ENCODE measurements around the gene ASCL4. TPM values are rescaled to one million over a fixed set of nuclear protein-coding genes. Genes with fewer than 3 reads are reported as not detected.

Gene ASCL4
- total RNA-seq, 1 donor from 2014 or later, result not detected

DNA sequence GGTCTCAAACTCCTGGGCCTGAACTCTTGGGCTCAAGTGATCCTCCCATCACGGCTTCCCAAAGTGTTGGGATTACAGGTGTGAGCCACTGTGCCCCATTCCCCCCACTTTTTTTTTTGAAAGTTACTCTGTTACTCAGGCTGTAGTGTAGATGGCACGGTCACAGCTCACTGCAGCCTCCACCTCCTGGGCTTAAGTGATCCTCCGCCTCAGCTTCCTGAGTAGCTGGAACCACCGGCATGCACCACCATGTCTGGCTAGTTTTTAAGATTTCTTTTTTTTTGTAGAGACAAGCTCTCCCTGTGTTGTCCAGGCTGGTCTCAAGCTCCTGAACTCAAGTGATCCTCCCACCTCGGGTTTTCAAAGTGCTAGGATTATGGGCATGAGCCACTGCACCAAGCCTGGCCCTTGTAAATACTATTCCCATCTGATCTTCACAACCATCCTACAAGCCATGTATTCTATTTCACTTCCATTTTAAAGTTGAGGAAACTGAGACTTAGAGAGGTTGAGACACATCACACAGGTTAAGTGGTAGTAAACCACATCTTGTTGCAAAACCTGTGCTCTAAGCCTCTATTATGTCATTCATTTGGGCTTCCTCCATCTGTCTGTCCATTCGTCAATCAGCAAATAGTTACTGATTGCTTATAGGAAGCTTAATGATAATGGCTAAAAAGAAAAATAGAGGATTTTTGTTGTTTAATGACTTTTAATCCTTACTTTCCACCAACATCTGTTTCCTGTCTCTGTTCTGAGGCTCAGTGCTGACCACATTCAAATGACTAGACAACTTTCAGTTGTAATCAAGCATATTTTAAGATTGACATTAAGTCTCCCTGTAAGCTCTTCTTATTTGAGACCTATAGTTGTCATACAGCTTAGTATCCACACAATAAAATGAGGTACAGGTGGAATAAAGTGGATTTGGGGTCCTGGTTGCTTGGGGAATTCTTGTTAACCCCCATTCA, 9.2 kb downstream of the ASCL4 start:
- DNase-seq (ENCODE audit: low spot score), result no peak
- H3K4me1 Mint-ChIP-seq (ENCODE audit: low read depth), result no peaks in the 10 kb centered on the region
- H3K27ac Mint-ChIP-seq (ENCODE audit: unreplicated experiment), result no peak overlapping the region
- peaks cover 39% of the 10 kb centered on the region for H3K27me3 Mint-ChIP-seq (ENCODE audit: low read depth)
- no peaks in the 10 kb centered on the region for H3K36me3 Mint-ChIP-seq (ENCODE audit: low read depth)
- H3K4me3 Mint-ChIP-seq (ENCODE audit: unreplicated experiment), result no peak overlapping the region
- TF ChIP-seq, protein P1, sequence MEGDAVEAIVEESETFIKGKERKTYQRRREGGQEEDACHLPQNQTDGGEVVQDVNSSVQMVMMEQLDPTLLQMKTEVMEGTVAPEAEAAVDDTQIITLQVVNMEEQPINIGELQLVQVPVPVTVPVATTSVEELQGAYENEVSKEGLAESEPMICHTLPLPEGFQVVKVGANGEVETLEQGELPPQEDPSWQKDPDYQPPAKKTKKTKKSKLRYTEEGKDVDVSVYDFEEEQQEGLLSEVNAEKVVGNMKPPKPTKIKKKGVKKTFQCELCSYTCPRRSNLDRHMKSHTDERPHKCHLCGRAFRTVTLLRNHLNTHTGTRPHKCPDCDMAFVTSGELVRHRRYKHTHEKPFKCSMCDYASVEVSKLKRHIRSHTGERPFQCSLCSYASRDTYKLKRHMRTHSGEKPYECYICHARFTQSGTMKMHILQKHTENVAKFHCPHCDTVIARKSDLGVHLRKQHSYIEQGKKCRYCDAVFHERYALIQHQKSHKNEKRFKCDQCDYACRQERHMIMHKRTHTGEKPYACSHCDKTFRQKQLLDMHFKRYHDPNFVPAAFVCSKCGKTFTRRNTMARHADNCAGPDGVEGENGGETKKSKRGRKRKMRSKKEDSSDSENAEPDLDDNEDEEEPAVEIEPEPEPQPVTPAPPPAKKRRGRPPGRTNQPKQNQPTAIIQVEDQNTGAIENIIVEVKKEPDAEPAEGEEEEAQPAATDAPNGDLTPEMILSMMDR (IDR thresholded peaks at IDR 0.05), result no peak
- no peaks in the 10 kb centered on the region for H3K9me3 Mint-ChIP-seq (ENCODE audit: low read depth)

DNA sequence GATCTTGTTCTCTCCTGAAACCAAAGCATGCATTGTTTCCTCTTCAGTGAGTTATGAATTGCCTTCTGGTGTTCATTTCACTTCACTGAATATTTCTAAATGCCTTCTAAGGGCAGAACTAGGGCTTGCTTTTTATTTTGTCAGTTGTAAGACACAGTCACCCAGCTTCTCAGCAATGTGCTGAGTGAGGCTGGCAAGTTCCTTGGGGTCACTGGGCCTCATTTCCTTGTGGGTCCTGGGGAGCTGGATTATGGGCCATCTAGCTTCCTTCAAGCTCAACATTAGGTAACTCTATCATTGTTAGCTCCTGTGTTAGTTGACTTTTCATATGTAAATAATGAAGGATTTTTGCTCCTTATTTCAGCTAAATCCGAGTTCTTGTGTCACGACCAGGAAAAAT, 13.8 kb downstream of the ASCL4 start:
- no peak overlapping the region for H3K4me3 Mint-ChIP-seq (ENCODE audit: unreplicated experiment)
- no peak for DNase-seq (ENCODE audit: low spot score)
- peaks cover 17% of the 10 kb centered on the region for H3K27me3 Mint-ChIP-seq (ENCODE audit: low read depth)
- peaks cover 3% of the 10 kb centered on the region for H3K9me3 Mint-ChIP-seq (ENCODE audit: low read depth)
- H3K4me1 Mint-ChIP-seq (ENCODE audit: low read depth), result no peaks in the 10 kb centered on the region
- H3K36me3 Mint-ChIP-seq (ENCODE audit: low read depth), result no peaks in the 10 kb centered on the region
- no peak overlapping the region for H3K27ac Mint-ChIP-seq (ENCODE audit: unreplicated experiment)
- TF ChIP-seq, protein P1 (IDR thresholded peaks at IDR 0.05), result no peak

DNA sequence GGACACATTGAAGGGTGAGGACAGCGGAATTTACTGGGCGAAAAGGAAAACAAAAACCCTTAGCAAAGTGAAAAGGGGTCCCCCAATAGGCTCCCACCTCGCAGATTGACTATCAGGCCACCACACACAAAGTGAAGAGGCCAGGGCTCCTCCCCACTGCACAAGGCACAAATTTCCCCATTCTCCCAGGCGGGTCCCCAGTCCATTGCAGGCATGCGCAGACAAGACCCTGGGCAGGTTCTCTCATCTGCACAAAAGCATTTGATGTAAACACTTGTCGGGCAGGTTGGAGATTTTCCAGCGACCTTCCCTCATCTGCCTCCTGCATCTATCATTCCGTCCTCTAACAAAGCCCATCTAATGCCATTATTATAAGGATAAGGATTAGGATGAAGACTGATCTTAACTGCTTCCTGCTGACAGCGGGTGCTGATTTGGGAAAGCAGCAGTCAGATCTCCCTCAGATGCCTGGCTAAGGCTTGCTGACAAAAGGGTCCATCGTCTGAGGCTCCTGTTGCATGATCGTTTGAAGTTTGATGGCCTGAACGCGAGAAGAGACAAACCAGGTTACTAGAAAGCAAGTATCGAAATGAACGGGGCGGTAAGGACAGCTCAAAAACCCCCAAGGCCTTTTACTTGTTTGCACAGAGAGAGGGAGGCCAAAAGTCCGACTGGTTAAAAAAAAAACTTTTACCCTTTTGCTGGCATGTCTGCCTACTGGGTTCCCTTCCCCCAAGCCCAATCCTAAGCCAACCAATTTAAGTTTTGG, 14.4 kb downstream of the ASCL4 start:
- no peak overlapping the region for H3K4me3 Mint-ChIP-seq (ENCODE audit: unreplicated experiment)
- no peak overlapping the region for H3K27ac Mint-ChIP-seq (ENCODE audit: unreplicated experiment)
- peaks cover 3% of the 10 kb centered on the region for H3K9me3 Mint-ChIP-seq (ENCODE audit: low read depth)
- no peaks in the 10 kb centered on the region for H3K4me1 Mint-ChIP-seq (ENCODE audit: low read depth)
- H3K36me3 Mint-ChIP-seq (ENCODE audit: low read depth), result no peaks in the 10 kb centered on the region
- no peak for DNase-seq (ENCODE audit: low spot score)
- TF ChIP-seq, protein P1 (IDR thresholded peaks at IDR 0.05), result no peak
- H3K27me3 Mint-ChIP-seq (ENCODE audit: low read depth), result peaks cover 12% of the 10 kb centered on the region

GRCh38 chr12:107791465-107792089, 17.1 kb downstream of the ASCL4 start:
- DNase-seq (ENCODE audit: low spot score), result no peak
- Mint-ChIP-seq H3K27ac (ENCODE audit: unreplicated experiment) (no peak overlapping the region), H3K36me3 (ENCODE audit: low read depth) (no peaks in the 10 kb centered on the region), H3K9me3 (ENCODE audit: low read depth) (peaks cover 3% of the 10 kb centered on the region), H3K4me3 (ENCODE audit: unreplicated experiment) (no peak overlapping the region), H3K4me1 (ENCODE audit: low read depth) (no peaks in the 10 kb centered on the region), H3K27me3 (ENCODE audit: low read depth) (peaks cover 25% of the 10 kb centered on the region)
- TF ChIP-seq, protein P1 (IDR thresholded peaks at IDR 0.05), result no peak

GRCh38 chr12:107794451-107794850, 19.9 kb downstream of the ASCL4 start:
- no peaks in the 10 kb centered on the region for H3K4me1 Mint-ChIP-seq (ENCODE audit: low read depth)
- peaks cover 21% of the 10 kb centered on the region for H3K27me3 Mint-ChIP-seq (ENCODE audit: low read depth)
- no peaks in the 10 kb centered on the region for H3K36me3 Mint-ChIP-seq (ENCODE audit: low read depth)
- TF ChIP-seq, protein P1 (IDR thresholded peaks at IDR 0.05), result no peak
- no peak for DNase-seq (ENCODE audit: low spot score)
- H3K9me3 Mint-ChIP-seq (ENCODE audit: low read depth), result peaks cover 3% of the 10 kb centered on the region
- H3K27ac Mint-ChIP-seq (ENCODE audit: unreplicated experiment), result no peak overlapping the region
- H3K4me3 Mint-ChIP-seq (ENCODE audit: unreplicated experiment), result no peak overlapping the region

All from chondrocyte (in vitro differentiated cells).